ENCODE data around the gene NFATC2.

DNA sequence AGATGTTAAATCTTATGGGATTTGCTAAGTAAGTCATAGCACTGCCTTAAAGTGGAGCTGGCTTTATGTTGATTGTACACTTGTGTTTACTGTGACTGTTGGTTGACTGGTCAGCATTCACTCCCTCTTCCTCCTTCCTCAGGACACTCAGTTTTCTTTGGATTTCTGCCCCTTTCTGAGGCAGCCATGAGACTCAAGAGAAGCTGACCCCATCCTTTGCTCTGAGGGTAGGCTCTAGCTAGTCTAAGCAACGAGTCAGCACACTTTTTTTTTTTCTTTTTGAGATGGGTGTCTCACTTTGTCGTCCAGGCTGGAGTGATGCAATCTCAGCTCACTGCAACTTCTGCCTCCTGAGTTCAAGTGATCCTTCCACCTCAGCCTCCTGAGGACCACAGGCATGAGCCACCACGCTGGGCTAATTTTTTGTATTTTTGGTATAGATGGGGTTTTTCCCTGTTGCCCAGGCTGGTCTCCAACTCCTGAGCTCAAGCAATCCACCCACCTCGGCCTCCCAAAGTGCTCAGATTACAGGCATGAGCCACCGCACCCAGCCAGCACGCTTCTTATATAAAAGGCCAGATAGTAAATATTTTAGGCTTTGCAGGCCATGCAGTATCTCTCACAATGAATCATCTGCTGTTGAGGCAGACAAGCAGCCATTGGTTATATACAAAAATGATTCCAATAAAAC lies 191.4 kb downstream of the NFATC2 start:
- TF ChIP-seq FOXK2 (IDR thresholded peaks at IDR 0.05), result no peak
- TF ChIP-seq TARDBP (IDR thresholded peaks at IDR 0.05), result no peak
- TF ChIP-seq HDGF (IDR thresholded peaks at IDR 0.05; ENCODE audit: borderline replicate concordance), result no peak
- TF ChIP-seq SP1 (IDR thresholded peaks at IDR 0.05), result no peak
